Esophagus squamous epithelium (tissue), 5 donors: ENCODE results near the gene CHSY3. TPM values are rescaled to one million over a fixed set of nuclear protein-coding genes. Genes with fewer than 3 reads are reported as not detected.

Source experiments
- DNase-seq: peaks from one replicate; lab custom pipeline; 2025; lab: John Stamatoyannopoulos, UW
- H3K27ac ChIP-seq, 4 donors: fragments of 200-600 bp; sonication (generic); one replicate each; pipeline ENCODE4 v1.5.1; 2016 to 2019; ENCODE audit warnings: mild to moderate bottlenecking in 1 of 4
- H3K27me3 ChIP-seq, 4 donors: fragments of 200-600 bp; sonication (generic); 1 replicate in 3 of 4; 2 replicates in 1 of 4; pipeline versions ENCODE4 v1.5.1 to v1.6.0; 2017 to 2021; ENCODE audit warnings: antibody characterized with exemption in 1 of 4
- H3K36me3 ChIP-seq, 3 donors: fragments of 200-600 bp; sonication (generic); one replicate each; pipeline ENCODE4 v1.5.1; 2016 to 2019
- H3K4me1 ChIP-seq, 3 donors: fragments of 200-600 bp; sonication (generic); one replicate each; pipeline ENCODE4 v1.5.1; 2017 to 2019
- H3K4me3 ChIP-seq, 4 donors: fragments of 200-600 bp; sonication (generic); 1 replicate in 3 of 4; 2 replicates in 1 of 4; pipeline ENCODE4 v1.5.1; 2016 to 2019; ENCODE audit warnings: mild to moderate bottlenecking in 2 of 4, moderate library complexity in 1 of 4
- H3K9me3 ChIP-seq, 3 donors: fragments of 200-600 bp; sonication (generic); one replicate each; pipeline ENCODE4 v1.5.1; 2016 to 2019
- POLR2A ChIP-seq, 4 donors: fragments of 450-650 bp; IDR thresholded peaks; one replicate each; pipeline ENCODE4 v1.6.1; 2017; ENCODE audit warnings: antibody characterized with exemption in 4 of 4, mild to moderate bottlenecking in 4 of 4, moderate library complexity in 3 of 4
- WGBS, 2 donors: methylation state at CpG; one replicate each; pipeline ENCODE4 v1.1.5; 2018; 5-methylcytosine and 5-hydroxymethylcytosine counted together
- intact Hi-C: fragments of 100-400 bp; cut with DNase I; formaldehyde crosslinking; loops from one replicate; pipeline ENCODE4 v1.15.0; 2022
- total RNA-seq, 4 donors: library from RNA; depleted of rRNA; stranded (reverse); fragments of >200 nt; gene quantifications; one replicate each; pipeline ENCODE4 v1.1.0, GENCODE V29; 2016
- TF ChIP-seq, protein P1 (sequence below), 6 experiments: fragments of 450-650 bp in 4 of 6; fragments of 200-600 bp in 2 of 6; sonication (generic) in 2 of 6; IDR thresholded peaks; one replicate each; pipeline ENCODE4 v1.5.1; 2016 to 2019; ENCODE audit warnings: antibody characterized with exemption in 6 of 6, mild to moderate bottlenecking in 4 of 6, moderate library complexity in 4 of 6
- donor health status: DM: yes; HTN: yes; CAD: no.

Gene CHSY3
- total RNA-seq, 4 donors from 2014 or later, result 0.70 to 2.3 (median 1.3) TPM; not detected in 1

- intact Hi-C loops, result no loop called here
- H3K36me3 ChIP-seq, result no peaks in the 10 kb centered on the region
- H3K9me3 ChIP-seq, result no peaks in the 10 kb centered on the region
- H3K4me3 ChIP-seq, result no peak overlapping the region
- peaks cover 0 to 2% (median 0%) of the 10 kb centered on the region in 3 donors for H3K4me1 ChIP-seq
- TF ChIP-seq POLR2A (IDR thresholded peaks at IDR 0.05), result no peak
- TF ChIP-seq, protein P1, sequence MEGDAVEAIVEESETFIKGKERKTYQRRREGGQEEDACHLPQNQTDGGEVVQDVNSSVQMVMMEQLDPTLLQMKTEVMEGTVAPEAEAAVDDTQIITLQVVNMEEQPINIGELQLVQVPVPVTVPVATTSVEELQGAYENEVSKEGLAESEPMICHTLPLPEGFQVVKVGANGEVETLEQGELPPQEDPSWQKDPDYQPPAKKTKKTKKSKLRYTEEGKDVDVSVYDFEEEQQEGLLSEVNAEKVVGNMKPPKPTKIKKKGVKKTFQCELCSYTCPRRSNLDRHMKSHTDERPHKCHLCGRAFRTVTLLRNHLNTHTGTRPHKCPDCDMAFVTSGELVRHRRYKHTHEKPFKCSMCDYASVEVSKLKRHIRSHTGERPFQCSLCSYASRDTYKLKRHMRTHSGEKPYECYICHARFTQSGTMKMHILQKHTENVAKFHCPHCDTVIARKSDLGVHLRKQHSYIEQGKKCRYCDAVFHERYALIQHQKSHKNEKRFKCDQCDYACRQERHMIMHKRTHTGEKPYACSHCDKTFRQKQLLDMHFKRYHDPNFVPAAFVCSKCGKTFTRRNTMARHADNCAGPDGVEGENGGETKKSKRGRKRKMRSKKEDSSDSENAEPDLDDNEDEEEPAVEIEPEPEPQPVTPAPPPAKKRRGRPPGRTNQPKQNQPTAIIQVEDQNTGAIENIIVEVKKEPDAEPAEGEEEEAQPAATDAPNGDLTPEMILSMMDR (IDR thresholded peaks at IDR 0.05), result no peak
- no peak for DNase-seq
- no peaks in the 10 kb centered on the region for H3K27me3 ChIP-seq
- 37 to 41% methylated on average over 4 of the region's 4 CpGs for WGBS, 2 donors
- no peak overlapping the region for H3K27ac ChIP-seq
Measured at GRCh38 chr5:130168211-130168610, 263.9 kb downstream of the CHSY3 start.

GRCh38 chr5:130171699-130172098, 267.4 kb downstream of the CHSY3 start:
- Histone ChIP-seq H3K9me3 (no peaks in the 10 kb centered on the region), H3K27me3 (no peaks in the 10 kb centered on the region), H3K36me3 (no peaks in the 10 kb centered on the region), H3K4me3 (no peak overlapping the region), H3K4me1 (peaks cover 0 to 2% (median 0%) of the 10 kb centered on the region in 3 donors), H3K27ac (no peak overlapping the region)
- TF ChIP-seq POLR2A (IDR thresholded peaks at IDR 0.05), result no peak
- TF ChIP-seq, protein P1 (IDR thresholded peaks at IDR 0.05), result no peak
- no peak for DNase-seq
- intact Hi-C loops, result no loop called here

DNA sequence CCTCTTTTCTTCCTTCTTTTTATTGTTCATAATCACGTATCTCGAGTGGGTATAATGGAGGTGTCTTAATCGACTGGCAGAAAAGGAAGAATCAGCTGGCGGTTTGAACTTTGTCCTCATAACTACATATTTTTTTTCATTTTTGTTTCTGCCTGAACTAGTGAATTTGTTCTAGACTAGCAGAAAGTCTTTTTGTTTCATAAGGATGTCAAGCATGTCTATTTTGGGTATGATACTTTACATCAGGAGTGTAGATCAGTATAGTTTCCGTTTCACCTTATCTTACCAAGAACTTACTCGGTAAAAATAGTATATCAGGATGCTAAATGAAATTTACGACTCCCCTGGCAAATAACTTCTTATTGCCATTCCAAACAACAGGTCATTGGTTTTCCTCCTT, 278.9 kb downstream of the CHSY3 start:
- H3K4me1 ChIP-seq, result no peaks in the 10 kb centered on the region
- WGBS, 2 donors, result 77 to 82% methylated on average over 7 of the region's 7 CpGs
- no peaks in the 10 kb centered on the region for H3K27me3 ChIP-seq
- DNase-seq, result no peak
- intact Hi-C loops, result no loop called here
- H3K36me3 ChIP-seq, result no peaks in the 10 kb centered on the region
- H3K4me3 ChIP-seq, result no peak overlapping the region
- H3K9me3 ChIP-seq, result no peaks in the 10 kb centered on the region
- H3K27ac ChIP-seq, result no peak overlapping the region
- TF ChIP-seq, protein P1 (IDR thresholded peaks at IDR 0.05), result no peak
- TF ChIP-seq POLR2A (IDR thresholded peaks at IDR 0.05), result no peak

GRCh38 chr5:130189961-130190360, 285.7 kb downstream of the CHSY3 start:
- Histone ChIP-seq H3K27me3 (no peaks in the 10 kb centered on the region), H3K9me3 (no peaks in the 10 kb centered on the region), H3K36me3 (no peaks in the 10 kb centered on the region), H3K27ac (no peak overlapping the region), H3K4me3 (no peak overlapping the region), H3K4me1 (no peaks in the 10 kb centered on the region)
- intact Hi-C loops, result no loop called here
- TF ChIP-seq, protein P1 (IDR thresholded peaks at IDR 0.05), result no peak
- TF ChIP-seq POLR2A (IDR thresholded peaks at IDR 0.05), result no peak
- DNase-seq, result no peak
- 27 to 47% methylated on average over 1 to 4 of the region's 4 CpGs for WGBS, 2 donors

DNA sequence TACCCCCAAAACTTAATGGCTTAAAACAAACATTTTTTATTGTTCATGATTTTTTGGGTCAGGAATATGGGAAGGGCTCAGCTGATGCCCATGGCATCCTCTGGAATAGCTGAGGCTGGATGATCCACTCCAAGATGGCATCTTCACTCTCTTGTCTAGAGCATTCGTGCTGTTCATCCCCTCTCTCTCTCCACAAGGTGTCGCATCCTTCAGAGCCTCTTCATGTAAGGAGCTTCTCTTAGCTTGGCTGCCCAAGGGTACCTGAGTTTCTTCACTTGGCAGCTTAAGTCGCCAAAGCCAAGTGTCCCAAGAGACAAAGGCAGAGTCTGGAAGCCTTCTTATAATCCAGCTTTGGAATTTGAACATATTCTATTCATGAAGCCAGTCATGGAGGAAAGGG, 294.7 kb downstream of the CHSY3 start:
- no peaks in the 10 kb centered on the region for H3K27me3 ChIP-seq
- H3K36me3 ChIP-seq, result no peaks in the 10 kb centered on the region
- DNase-seq, result no peak
- no peaks in the 10 kb centered on the region for H3K9me3 ChIP-seq
- WGBS, 2 donors, result 56 to 84% methylated on average over 3 of the region's 3 CpGs
- no peak for TF ChIP-seq POLR2A (IDR thresholded peaks at IDR 0.05)
- TF ChIP-seq, protein P1 (IDR thresholded peaks at IDR 0.05), result peak in 1 of 6 experiments; percentile 30
- no peak overlapping the region for H3K27ac ChIP-seq
- intact Hi-C loops, result no loop called here
- no peak overlapping the region for H3K4me3 ChIP-seq
- no peaks in the 10 kb centered on the region for H3K4me1 ChIP-seq
